Activated CD4-positive, alpha-beta T cell treated with anti-CD3 and anti-CD28 coated beads, Interleukin-2, Interleukin-4, amounts not matched to agents 100 ng/mL and 50 ng/mL, durations not matched to agents 16 hours and 8 hours (primary cell): ENCODE results near the gene FLOT2.
"Not testable (repeated sequence)": the region's sequence is repeated elsewhere in the genome, so short reads cannot be mapped to it uniquely, and the experiment has no call there.

Source experiments
- DNase-seq: peaks from one replicate; pipeline ENCODE4 v3.0.0-alpha.2; 2020; ENCODE audit warnings: low spot score

Gene FLOT2

DNA sequence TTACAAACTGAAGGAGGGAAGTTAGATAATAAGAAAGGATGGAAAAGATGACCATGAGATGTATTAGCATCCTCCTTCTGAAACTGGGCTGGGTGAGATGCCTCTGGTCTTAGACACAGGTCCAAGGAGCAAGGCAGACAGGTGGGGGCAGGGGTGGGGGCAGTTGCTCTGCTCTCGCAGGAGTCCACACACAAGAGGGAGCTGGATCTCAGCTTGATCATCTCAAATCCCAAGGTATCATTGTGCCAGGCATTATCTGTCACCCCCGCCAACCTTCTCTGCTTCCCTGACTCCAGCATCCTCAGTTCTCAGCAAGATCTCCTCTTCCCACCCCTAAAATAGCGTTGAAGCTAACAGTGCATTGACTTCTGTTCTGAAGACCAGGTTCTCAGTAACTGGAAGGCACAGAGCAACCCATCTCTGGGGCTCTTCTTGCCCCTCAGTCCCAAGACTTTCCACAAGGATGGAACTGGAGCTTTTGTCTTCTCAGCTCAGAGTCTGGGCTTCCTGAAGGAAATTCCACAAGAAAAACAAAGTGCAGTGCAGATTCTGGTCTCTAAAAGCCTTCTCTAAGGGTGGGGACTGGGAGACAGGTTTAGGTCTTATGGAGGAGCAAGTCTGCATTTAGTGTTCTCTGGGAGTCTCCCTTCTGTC is 1.6 kb downstream of the FLOT2 start:
- no peak for DNase-seq

DNA sequence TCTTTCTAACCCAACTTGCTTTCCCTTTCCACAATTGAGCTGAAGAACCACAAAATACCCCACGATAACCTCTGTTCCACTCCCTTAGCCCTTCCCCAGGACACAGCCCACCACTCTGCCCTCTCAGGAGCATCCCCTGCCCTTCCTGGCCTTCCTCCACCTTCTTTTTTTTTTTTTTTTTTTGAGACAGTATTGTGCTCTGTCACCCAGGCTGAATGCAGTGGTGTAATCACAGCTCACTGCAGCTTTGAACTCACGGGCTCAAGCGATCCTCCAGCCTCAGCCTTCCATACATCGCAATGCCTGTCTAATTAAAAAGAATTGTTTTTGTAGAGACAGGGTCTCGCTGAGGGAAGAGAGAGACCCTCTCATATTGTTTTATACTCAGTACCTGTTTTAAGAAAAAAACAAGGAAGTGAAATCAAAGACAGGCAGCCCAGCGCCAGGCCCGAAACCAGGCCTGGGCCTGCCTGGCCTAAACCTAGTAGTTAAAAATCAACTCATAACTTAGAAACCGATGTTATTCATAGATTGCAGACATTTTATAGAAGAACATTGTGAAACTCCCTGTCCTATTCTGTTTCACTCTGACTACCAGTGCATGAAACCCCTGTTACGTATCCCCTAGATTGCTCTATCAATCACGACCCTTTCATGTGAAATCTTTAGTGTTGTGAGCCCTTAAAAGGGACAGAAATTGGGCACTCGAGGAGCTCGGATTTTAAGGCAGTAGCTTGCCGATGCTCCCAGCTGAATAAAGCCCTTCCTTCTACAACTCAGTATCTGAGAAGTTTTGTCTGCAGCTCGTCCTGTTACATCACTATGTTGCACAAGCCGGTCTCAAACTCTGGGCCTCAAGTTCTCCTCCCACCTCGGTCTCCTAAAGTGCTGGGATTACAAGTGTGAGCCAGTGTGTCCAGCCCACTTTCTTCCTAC is 4.0 kb downstream of the FLOT2 start:
- DNase-seq: peak; percentile 73

DNA sequence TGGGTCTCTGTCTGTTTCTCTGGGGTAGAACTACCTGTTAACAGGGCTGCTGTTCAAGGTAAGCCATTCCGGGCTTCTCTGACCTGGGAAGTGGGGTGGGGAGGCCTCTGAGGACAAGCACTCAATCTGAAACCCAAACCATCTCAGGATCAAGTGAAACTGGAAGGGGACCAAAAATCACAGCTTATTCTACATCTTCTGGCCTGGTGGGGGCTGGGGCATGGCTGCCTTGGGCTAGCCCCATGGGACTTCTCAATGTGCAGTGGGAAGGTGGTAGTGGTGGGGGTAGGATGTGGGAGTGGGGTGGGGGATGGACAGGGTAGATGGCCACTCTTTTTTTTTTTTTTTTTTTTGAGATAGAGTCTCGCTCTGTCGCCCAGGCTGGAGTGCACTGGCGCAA is 5.5 kb downstream of the FLOT2 start:
- no peak for DNase-seq

DNA sequence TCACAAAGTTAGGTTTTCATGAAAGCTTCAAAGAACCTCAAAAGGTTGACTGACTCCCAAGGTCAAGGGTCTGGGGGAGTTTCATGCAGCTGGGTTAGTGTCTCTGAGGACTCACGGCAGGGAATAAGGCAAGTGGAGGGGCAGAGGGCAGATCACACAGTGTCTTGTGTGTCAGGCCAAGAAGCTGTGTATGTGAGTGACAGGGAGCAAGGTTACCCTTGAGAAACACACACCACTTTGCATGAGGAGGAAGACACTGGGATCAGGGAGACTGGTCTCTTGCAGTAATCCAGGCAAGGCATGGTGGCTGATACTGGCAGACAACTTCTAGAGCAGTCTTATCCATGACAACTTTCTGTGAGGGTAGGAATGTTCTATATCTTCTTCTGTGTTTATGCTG is 6.3 kb downstream of the FLOT2 start:
- DNase-seq: no peak

DNA sequence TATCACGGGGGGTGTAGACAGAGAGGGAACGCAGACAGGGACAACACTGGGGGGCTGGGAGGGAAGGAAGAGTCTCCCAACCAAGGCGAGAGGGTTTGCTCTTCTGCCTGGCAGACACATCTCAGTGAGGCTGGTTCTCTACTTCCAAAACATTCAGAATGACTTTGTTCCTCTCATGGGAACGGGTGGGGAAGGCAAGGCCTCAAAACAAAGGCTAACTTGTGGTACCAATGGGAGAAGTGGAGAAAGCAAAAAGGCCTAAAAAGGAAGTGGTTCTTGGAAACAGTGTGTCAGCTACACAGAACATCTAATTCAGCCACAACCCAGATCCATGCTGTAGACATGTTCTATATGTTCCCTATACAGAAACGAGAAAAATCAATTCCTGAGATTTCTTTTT is 7.5 kb downstream of the FLOT2 start:
- no peak for DNase-seq

GRCh38 chr17:28888832-28889231 is 8.7 kb downstream of the FLOT2 start:
- no peak for DNase-seq

DNA sequence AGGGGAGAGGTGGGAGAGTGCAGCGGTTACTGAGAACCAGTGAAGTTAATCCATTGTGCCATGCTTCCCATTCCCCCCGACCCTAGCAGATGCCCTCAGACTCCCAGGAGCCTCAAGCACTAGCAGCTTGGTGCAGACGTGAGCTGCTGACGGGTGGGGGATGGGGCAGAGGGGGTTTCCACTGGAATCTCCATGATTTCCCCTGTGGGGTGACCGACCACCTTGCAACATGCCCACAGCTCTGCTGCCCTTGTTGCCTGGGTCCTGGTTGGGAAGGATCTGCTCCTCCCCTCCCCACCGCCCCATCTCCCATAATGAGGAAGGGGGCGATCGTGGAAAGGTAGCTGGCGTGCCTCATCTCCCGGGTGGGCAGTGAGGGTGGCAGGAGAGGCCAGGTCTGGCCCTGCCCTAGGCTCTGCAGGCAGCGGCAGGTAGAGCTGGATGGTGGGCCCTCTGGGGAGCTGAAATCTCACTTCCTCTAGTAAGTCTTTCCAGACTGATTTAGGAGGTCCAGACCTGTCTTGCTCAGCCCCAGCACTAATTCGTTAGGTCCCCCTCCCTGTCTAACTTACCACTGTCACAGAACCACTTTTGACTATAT is 9.6 kb downstream of the FLOT2 start:
- no peak for DNase-seq

DNA sequence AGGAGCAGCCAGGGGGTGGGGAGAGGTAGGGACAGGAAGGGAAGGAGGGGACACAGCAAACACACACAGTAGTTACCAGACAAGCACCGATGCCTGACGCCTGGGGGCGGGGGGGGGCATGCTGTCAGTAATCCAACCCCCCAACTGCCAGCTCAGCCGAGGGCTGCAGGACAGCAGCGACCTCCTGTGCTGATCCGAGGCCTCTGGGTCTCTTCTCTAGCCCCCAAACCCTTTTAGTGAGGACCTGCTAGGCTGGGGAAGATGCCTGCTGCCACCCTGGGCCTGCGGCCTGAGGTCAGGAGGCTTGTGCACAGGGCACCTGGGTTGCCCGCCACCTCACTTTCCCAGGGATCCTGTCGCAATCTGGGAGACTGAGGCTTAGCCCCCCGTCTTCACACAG is 11.6 kb downstream of the FLOT2 start:
- no peak for DNase-seq

DNA sequence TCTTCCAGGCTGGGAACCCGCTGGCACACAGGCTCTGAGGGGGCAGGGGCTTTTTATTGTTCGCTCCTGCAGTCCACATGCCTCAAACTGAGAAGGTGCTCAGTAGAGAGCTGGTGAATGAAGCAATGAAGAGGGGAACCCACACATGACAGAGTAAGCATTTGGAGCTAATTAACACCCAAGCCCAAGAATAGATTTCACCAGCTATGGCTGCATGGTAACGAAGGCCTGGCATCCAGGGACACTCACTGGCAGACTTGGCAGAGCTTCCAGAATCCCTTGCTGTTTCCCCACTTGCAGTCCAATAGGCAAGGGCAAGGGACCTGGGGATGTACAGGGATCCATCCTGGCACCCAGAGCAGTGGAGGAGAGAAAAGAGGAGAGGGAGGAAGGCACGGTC is 12.2 kb downstream of the FLOT2 start:
- DNase-seq: no peak

DNA sequence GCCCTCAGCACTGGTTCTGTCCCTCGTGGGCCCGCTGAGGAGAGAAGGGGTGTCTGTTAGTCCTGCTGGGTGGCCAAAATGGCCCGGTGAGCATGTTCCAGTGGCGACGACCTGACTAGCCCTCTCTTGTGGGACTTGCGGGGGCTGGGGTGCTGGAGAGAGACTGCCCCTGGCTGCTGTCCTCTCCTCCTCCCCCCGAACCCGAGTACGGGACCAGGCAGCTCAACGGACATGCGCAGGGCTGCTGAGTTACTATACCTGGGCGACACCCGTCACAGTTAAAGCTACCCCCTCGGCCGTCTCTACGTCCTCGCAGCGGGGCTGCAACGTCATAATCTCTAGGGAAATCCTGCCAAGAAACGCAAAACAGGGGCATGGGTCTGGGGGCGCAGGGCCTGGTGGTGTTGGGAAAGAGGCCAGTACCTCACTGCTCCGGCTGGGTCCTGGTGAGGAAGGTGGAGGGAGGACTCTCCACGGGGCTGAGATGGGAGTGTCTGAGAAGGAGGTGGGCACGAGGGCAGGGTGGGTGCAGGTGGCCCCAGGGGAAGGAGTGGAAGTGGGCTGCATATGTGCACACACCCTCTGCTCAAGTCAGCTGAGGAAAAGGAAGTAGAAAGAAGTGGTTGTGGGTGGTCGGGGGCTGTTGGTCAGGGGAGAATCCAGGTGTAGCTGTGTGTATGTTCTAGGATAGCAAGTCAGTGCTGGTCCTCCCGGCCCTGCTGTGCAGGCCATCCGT is 13.4 kb downstream of the FLOT2 start:
- DNase-seq: no peak

- DNase-seq: no peak
Observed at GRCh38 chr17:28882154-28882895, 15.2 kb downstream of the FLOT2 start.

DNA sequence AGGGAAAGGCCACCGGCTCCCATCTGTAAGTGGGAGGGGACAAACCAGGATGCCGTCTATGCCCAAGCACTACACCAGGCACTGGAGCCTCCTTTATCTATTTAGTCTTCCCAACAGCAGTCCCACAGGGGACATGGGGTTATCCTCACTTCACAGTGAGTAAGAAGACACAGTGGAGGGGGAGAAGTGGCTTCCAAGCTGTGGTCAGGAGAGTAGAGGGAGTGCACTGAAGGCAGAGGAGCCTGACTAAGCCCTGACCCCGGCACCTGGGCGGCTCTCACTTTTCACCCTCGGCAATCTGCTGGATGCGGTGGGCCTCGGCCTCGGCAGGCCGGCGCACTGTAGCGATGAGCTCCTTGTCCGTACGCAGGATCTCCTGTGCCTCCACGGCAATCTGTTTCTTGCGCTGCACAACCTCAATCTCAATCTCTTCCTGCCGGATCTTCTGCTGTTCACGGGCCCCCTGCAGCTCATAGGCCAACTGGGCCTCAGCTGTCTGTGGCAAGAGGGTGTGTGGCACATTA is 15.9 kb downstream of the FLOT2 start:
- no peak for DNase-seq

- DNase-seq: no peak
Observed at GRCh38 chr17:28880572-28880945, 17.0 kb downstream of the FLOT2 start.

DNA sequence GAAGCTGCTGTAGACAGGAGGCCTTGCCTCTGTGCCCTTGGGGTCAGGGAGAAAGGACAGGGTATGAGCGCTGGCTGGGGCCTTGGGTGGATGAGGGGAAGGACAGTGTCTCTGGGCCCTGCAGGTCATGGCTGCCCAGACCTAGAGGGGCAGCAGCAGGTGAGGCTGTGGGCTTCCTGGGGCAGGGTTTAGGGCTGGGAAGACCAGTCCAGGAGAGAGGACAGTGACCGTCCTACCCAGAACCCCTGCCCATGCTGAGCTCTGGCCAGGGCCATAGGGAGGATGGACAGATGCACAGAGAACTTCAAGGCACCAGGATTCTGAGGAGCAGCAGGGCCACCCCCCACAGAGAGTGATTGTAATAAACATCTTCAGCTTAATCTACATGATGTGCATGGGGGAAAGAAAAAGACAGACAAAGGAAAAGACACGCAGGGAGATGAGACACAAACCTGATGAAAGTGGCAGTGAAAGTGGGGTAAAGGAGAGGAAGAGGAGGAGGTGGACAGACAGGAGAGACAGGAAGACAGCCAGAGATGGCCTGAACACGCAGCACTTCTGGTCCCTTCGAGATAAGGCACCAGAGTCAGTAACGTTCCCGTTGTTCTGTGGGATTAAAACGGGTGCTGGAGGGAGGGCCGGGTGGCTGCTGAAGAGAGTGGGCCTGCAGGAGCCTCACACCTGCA is 17.5 kb downstream of the FLOT2 start:
- DNase-seq: no peak

- no peak for DNase-seq
Observed at GRCh38 chr17:28878981-28879380, 18.6 kb downstream of the FLOT2 start.

- DNase-seq: no peak
Observed at GRCh38 chr17:28878158-28878910, 19.2 kb downstream of the FLOT2 start.

- DNase-seq: not testable (repeated sequence)
Observed at GRCh38 chr17:28877150-28877711, 20.3 kb downstream of the FLOT2 start.

DNA sequence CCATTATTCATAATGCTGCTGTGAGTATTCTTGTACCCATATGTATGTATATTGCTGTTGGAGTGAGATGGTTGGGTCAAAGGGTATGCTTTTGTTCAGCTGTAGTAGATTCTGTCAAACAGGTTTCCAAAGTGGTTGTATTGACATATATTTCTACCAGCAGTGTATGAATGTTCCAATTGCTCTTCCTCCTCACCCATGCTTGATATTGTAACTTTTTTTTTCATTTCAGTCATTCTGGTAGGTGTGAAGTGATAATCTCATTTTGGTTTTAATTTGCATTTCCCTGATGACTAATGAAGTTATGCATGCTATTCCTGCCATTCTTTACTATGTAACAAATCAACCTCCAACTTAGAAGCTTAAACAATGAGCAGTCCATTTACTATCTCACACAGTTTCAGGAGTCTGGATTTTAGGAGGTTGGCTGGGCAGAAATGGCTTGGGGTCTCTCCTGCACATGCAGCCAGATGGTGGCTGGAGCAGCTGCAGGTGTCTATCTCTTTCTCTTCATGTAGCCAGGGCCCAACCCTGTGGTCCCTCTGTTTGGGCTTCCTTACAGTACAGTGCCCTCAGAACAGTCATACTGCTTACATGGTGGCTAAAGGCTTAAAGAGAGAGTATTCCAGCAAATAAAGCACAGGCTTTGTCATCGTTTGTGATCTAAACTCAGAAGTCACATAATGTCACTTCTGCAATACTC is 21.5 kb downstream of the FLOT2 start:
- DNase-seq: peak; percentile 35

GRCh38 chr17:28874750-28875149 is 22.8 kb downstream of the FLOT2 start:
- DNase-seq: no peak
